Activated naive CD4-positive, alpha-beta T cell treated with anti-CD3 and anti-CD28 coated beads, Interleukin-2, amount 10 ng/mL, durations not matched to agents 7 days and 5 days (primary cell): ENCODE results near the gene C17orf50.

Experiments used
- CTCF ChIA-PET: fragments of 350-600 bp; sonication (Branson Sonifier 250); formaldehyde crosslinking; loops from one replicate; lab custom pipeline; 2021; ENCODE audit warnings: antibody characterized with exemption; lab: Charles Lee
- DNase-seq: peaks from one replicate; pipeline ENCODE4 v3.0.0-alpha.2; 2020
- H3K27ac Mint-ChIP-seq: one replicate; pipeline ENCODE4 v1.8.0; 2021; ENCODE audit warnings: mild to moderate bottlenecking, moderate library complexity, mixed read lengths
- H3K27me3 Mint-ChIP-seq: one replicate; pipeline ENCODE4 v1.8.0; 2021; ENCODE audit warnings: mild to moderate bottlenecking, mixed read lengths
- H3K36me3 Mint-ChIP-seq: one replicate; pipeline ENCODE4 v1.8.0; 2021; ENCODE audit warnings: mixed read lengths
- H3K4me1 Mint-ChIP-seq: one replicate; pipeline ENCODE4 v1.8.0; 2021; ENCODE audit warnings: mixed read lengths
- H3K4me3 Mint-ChIP-seq: one replicate; pipeline ENCODE4 v1.8.0; 2021; ENCODE audit warnings: mild to moderate bottlenecking, moderate library complexity, mixed read lengths
- H3K9me3 Mint-ChIP-seq: one replicate; pipeline ENCODE4 v1.8.0; 2021; ENCODE audit warnings: mixed read lengths

Gene C17orf50

GRCh38 chr17:35808962-35809854, 48.5 kb downstream of the C17orf50 start, which contains the start of gene TAF15:
TAF15 (plus strand) TSS chr17:35809484; CDS start chr17:35809570, 86 bp downstream.
- Mint-ChIP-seq H3K27me3 (no peaks in the 10 kb centered on the region), H3K9me3 (no peaks in the 10 kb centered on the region), H3K4me3 (peak within 1 kb of the TSS; percentile 89), H3K4me1 (peaks cover 64% of the 10 kb centered on the region), H3K36me3 (peaks cover 21% of the 10 kb centered on the region), H3K27ac (peak within 1 kb of the TSS; percentile 99)
- DNase-seq = peak; percentile 98
- CTCF ChIA-PET = interaction anchor here (0.9 to 11.7 kb wide), 9 partner anchors 9 to 196 kb away, joined by 3 to 219 read pairs (median 3); partner anchors contain the start of genes MMP28 and RDM1

- peak overlapping the region; percentile 89 for H3K4me3 Mint-ChIP-seq
- no peaks in the 10 kb centered on the region for H3K9me3 Mint-ChIP-seq
- DNase-seq = no peak
- peaks cover 63% of the 10 kb centered on the region for H3K4me1 Mint-ChIP-seq
- H3K27me3 Mint-ChIP-seq = no peaks in the 10 kb centered on the region
- peaks cover 21% of the 10 kb centered on the region for H3K36me3 Mint-ChIP-seq
- CTCF ChIA-PET = interaction anchor here (1.1 to 11.7 kb wide), 3 partner anchors 10 to 42 kb away, joined by 3 to 219 read pairs (median 6); no protein-coding TSS in a partner anchor
- peak overlapping the region; percentile 99 for H3K27ac Mint-ChIP-seq
Measured at GRCh38 chr17:35809855-35810461, 49.3 kb downstream of the C17orf50 start.

- no peaks in the 10 kb centered on the region for H3K27me3 Mint-ChIP-seq
- H3K36me3 Mint-ChIP-seq = peaks cover 29% of the 10 kb centered on the region
- CTCF ChIA-PET = interaction anchor here (1.3 to 11.7 kb wide), 2 partner anchors 35 to 44 kb away, joined by 3 to 219 read pairs; no protein-coding TSS in a partner anchor
- H3K9me3 Mint-ChIP-seq = no peaks in the 10 kb centered on the region
- no peak for DNase-seq
- no peak overlapping the region for H3K4me3 Mint-ChIP-seq
- H3K4me1 Mint-ChIP-seq = peaks cover 69% of the 10 kb centered on the region
- H3K27ac Mint-ChIP-seq = no peak overlapping the region
Measured at GRCh38 chr17:35811759-35812158, 51.1 kb downstream of the C17orf50 start.

GRCh38 chr17:35812456-35812855, 51.8 kb downstream of the C17orf50 start:
- Mint-ChIP-seq H3K4me3 (no peak overlapping the region), H3K4me1 (peaks cover 63% of the 10 kb centered on the region), H3K9me3 (no peaks in the 10 kb centered on the region), H3K27ac (no peak overlapping the region), H3K27me3 (no peaks in the 10 kb centered on the region), H3K36me3 (peaks cover 29% of the 10 kb centered on the region)
- DNase-seq = no peak
- CTCF ChIA-PET = interaction anchor here (1.3 to 11.7 kb wide), 2 partner anchors 34 to 45 kb away, joined by 3 to 219 read pairs; no protein-coding TSS in a partner anchor
